Measurements from ENCODE around the gene CEBPG. TPM values are rescaled to one million over a fixed set of nuclear protein-coding genes. Genes with fewer than 3 reads are reported as not detected.

The CEBPG gene
- total RNA-seq, 1 donor from 2014 or later: 23.9 TPM

- intact Hi-C loops (cut with micrococcal nuclease): no loop called here
Measured at GRCh38 chr19:33381101-33381500, 7.6 kb downstream of the CEBPG start.

GRCh38 chr19:33382006-33382405 lies 8.5 kb downstream of the CEBPG start:
- intact Hi-C loops (cut with micrococcal nuclease): no loop called here

GRCh38 chr19:33382982-33383381 lies 9.5 kb downstream of the CEBPG start:
- intact Hi-C loops (cut with micrococcal nuclease): no loop called here

- intact Hi-C loops (cut with micrococcal nuclease): no loop called here
Measured at GRCh38 chr19:33383720-33384292, 10.3 kb downstream of the CEBPG start.

GRCh38 chr19:33384983-33385382 lies 11.5 kb downstream of the CEBPG start:
- intact Hi-C loops (cut with micrococcal nuclease): no loop called here

- intact Hi-C loops (cut with micrococcal nuclease): no loop called here
Measured at GRCh38 chr19:33385956-33386355, 12.4 kb downstream of the CEBPG start.

GRCh38 chr19:33386361-33386858 lies 12.9 kb downstream of the CEBPG start:
- intact Hi-C loops (cut with micrococcal nuclease): no loop called here

GRCh38 chr19:33387351-33388230 lies 14.1 kb downstream of the CEBPG start:
- intact Hi-C loops (cut with micrococcal nuclease): no loop called here

GRCh38 chr19:33388231-33388724 lies 14.8 kb downstream of the CEBPG start:
- intact Hi-C loops (cut with micrococcal nuclease): no loop called here

- intact Hi-C loops (cut with micrococcal nuclease): no loop called here
Measured at GRCh38 chr19:33388725-33389420, 15.4 kb downstream of the CEBPG start.

GRCh38 chr19:33389421-33390100 lies 16.1 kb downstream of the CEBPG start:
- intact Hi-C loops (cut with micrococcal nuclease): no loop called here

- intact Hi-C loops (cut with micrococcal nuclease): no loop called here
Measured at GRCh38 chr19:33390101-33390907, 16.8 kb downstream of the CEBPG start.

GRCh38 chr19:33390908-33391630 lies 17.6 kb downstream of the CEBPG start:
- intact Hi-C loops (cut with micrococcal nuclease): no loop called here

- intact Hi-C loops (cut with micrococcal nuclease): no loop called here
Measured at GRCh38 chr19:33391631-33392249, 18.2 kb downstream of the CEBPG start.

- intact Hi-C loops (cut with micrococcal nuclease): no loop called here
Measured at GRCh38 chr19:33392341-33393285, 19.1 kb downstream of the CEBPG start.

- intact Hi-C loops (cut with micrococcal nuclease): no loop called here
Measured at GRCh38 chr19:33393286-33394005, 19.9 kb downstream of the CEBPG start.

- intact Hi-C loops (cut with micrococcal nuclease): no loop called here
Measured at GRCh38 chr19:33394006-33394722, 20.7 kb downstream of the CEBPG start.

Data from T-helper 1 cell treated with Interleukin-12 subunit alpha and Interleukin-12 subunit beta and Interleukin-4 antibody, amounts not matched to agents 30 ng/mL and 1 ng/mL, for 36 hours (primary cell).